Measurements from ENCODE around the gene EMP2.

GRCh38 chr16:10579965-10580882, at the start of gene EMP2:
- TF ChIP-seq, protein P1, sequence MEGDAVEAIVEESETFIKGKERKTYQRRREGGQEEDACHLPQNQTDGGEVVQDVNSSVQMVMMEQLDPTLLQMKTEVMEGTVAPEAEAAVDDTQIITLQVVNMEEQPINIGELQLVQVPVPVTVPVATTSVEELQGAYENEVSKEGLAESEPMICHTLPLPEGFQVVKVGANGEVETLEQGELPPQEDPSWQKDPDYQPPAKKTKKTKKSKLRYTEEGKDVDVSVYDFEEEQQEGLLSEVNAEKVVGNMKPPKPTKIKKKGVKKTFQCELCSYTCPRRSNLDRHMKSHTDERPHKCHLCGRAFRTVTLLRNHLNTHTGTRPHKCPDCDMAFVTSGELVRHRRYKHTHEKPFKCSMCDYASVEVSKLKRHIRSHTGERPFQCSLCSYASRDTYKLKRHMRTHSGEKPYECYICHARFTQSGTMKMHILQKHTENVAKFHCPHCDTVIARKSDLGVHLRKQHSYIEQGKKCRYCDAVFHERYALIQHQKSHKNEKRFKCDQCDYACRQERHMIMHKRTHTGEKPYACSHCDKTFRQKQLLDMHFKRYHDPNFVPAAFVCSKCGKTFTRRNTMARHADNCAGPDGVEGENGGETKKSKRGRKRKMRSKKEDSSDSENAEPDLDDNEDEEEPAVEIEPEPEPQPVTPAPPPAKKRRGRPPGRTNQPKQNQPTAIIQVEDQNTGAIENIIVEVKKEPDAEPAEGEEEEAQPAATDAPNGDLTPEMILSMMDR (IDR thresholded peaks at IDR 0.05 in 8 of 11, conservative IDR thresholded peaks at IDR 0.05 in 3 of 11): peak in 8 of 11 experiments; percentile 9 to 52 (median 40)
- no peak for TF ChIP-seq POLR2A (IDR thresholded peaks at IDR 0.05)

All from spleen (tissue), 7 donors.